GM12801 (cell line): Measurements from ENCODE around the gene AKNAD1.

Experiments
- CTCF ChIP-seq: IDR thresholded peaks from one replicate; pipeline ENCODE4 v1.5.1; 2011; ENCODE audit warnings: control low read depth; ENCODE audit not compliant: insufficient read length; ENCODE audit errors: extremely low read depth

AKNAD1 gene

GRCh38 chr1:108824051-108824450 lies 32.8 kb downstream of the AKNAD1 start:
- no peak for TF ChIP-seq CTCF

GRCh38 chr1:108823632-108824031 lies 33.3 kb downstream of the AKNAD1 start:
- TF ChIP-seq CTCF, result no peak

GRCh38 chr1:108819878-108820277 lies 37.0 kb downstream of the AKNAD1 start:
- no peak for TF ChIP-seq CTCF

- TF ChIP-seq CTCF, result no peak
Observed at GRCh38 chr1:108817811-108818210, 39.1 kb downstream of the AKNAD1 start.

- TF ChIP-seq CTCF, result no peak
Observed at GRCh38 chr1:108817016-108817415, 39.9 kb downstream of the AKNAD1 start.

- no peak for TF ChIP-seq CTCF
Observed at GRCh38 chr1:108816049-108816893, 40.6 kb downstream of the AKNAD1 start.

GRCh38 chr1:108815566-108815965 lies 41.3 kb downstream of the AKNAD1 start:
- no peak for TF ChIP-seq CTCF
